Measurements from ENCODE around the gene ZNF423. TPM values are rescaled to one million over a fixed set of nuclear protein-coding genes. Genes with fewer than 3 reads are reported as not detected.

Gene ZNF423
- total RNA-seq, 4 donors from 2014 or later = 4.1 to 20.2 (median 10.3) TPM

DNA sequence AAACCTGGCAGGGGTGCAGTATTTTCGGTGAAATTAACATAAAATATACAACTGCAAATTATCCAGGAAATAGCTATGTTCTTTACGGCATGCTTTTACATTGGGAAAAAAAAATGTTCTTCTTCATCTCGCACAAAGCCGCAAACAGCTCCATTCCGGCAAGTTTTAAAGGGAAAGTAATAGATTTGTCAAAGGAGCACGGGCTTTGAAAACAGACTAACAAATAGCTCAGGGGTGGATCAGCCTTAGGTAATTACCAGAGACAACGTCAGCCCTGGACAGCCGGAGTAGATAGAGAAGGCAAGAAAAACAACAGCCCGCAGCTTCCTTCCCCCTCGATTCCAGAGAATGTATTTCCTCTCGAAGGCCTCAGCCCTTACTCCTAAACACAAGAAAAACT is 259.8 kb downstream of the ZNF423 start:
- TF ChIP-seq, protein P1, sequence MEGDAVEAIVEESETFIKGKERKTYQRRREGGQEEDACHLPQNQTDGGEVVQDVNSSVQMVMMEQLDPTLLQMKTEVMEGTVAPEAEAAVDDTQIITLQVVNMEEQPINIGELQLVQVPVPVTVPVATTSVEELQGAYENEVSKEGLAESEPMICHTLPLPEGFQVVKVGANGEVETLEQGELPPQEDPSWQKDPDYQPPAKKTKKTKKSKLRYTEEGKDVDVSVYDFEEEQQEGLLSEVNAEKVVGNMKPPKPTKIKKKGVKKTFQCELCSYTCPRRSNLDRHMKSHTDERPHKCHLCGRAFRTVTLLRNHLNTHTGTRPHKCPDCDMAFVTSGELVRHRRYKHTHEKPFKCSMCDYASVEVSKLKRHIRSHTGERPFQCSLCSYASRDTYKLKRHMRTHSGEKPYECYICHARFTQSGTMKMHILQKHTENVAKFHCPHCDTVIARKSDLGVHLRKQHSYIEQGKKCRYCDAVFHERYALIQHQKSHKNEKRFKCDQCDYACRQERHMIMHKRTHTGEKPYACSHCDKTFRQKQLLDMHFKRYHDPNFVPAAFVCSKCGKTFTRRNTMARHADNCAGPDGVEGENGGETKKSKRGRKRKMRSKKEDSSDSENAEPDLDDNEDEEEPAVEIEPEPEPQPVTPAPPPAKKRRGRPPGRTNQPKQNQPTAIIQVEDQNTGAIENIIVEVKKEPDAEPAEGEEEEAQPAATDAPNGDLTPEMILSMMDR (IDR thresholded peaks at IDR 0.05; ENCODE audit: low read depth) = no peak

GRCh38 chr16:49594685-49595498 is 261.0 kb downstream of the ZNF423 start:
- TF ChIP-seq, protein P1 (IDR thresholded peaks at IDR 0.05; ENCODE audit: low read depth) = no peak

- TF ChIP-seq, protein P1 (IDR thresholded peaks at IDR 0.05; ENCODE audit: low read depth) = no peak
These were observed 261.8 kb downstream of the ZNF423 start for GRCh38 chr16:49594153-49594552.

DNA sequence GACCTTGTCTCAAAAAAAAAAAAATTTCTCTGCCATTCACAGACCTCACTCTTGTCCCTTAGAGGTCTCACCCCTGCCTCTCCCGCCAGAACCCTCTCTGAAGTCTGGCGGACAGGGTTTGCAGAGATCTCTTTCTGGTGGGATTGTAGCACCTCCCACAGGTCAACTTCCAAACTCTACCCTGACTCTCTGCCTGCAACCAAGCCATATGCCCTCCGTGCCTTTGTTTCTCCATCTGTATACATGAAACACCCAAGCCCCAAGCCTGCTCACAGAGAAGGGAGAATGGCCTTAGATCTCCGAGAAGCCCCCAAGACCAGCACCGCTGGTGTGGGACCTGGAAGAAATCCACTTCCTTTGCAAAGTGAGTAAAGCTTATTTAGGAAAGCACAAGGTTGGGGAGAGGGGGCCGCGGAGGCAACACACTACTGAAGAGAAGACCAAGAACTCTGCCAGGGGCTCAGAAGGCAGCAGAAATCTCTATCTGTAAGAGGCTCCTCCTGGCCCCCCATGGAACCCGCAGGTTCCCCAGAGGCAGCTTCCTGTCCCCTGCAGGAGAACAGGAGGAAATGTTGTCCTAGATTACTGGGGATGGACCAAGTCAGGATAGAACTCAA is 262.4 kb downstream of the ZNF423 start:
- TF ChIP-seq, protein P1 (IDR thresholded peaks at IDR 0.05; ENCODE audit: low read depth) = no peak

- TF ChIP-seq, protein P1 (IDR thresholded peaks at IDR 0.05; ENCODE audit: low read depth) = no peak
These were observed 263.1 kb downstream of the ZNF423 start for GRCh38 chr16:49592546-49593423.

DNA sequence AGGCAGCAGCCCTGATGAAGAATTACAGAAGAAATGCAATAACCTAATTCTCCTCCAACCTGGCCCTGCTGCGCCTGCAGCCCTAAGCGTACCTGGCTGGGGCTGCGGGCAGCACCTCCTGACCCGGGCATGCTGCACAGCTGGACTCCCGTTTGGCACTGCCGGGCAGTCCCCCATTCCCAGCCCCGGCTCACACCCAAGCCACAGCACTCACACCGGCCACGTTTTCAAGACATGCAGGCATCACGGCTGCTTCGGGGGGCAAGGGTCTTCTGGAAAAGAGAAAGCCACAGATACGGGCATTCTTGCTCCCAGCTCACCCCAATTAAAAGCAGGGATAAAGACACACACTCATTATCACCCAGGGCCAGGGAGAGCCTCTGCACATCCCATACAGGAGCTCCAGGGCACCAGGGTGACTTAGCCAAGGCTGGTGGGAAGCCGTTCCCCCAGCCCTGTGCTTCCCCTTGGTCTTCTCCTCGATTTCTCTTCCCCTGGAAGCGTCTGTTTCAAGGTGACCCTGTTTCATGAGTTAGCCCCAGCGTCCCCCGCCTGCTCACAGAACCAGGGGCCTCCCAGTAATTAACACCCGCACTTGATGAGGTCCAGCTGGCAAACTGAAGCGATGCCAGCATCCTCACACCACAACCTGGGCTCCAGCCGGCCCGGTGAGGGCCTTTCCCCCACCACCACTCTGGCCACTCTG is 265.6 kb downstream of the ZNF423 start:
- TF ChIP-seq, protein P1 (IDR thresholded peaks at IDR 0.05; ENCODE audit: low read depth) = no peak

Data from subcutaneous adipose tissue (tissue), 4 donors.